SU-DHL-6 (cell line): ENCODE results near the gene ERCC5.

Source experiments
- EZH2phosphoT487 ChIP-seq: fragments of 200-600 bp; sonication (generic), shearing (Covaris generic); conservative IDR thresholded peaks from 2 replicates; pipeline ENCODE4 v1.6.1; 2018; ENCODE audit warnings: mild to moderate bottlenecking, antibody characterized with exemption, low read length, moderate library complexity, mixed read lengths
- TF ChIP-seq, protein P1 (sequence below): fragments of 200-600 bp; sonication (generic); IDR thresholded peaks from one replicate; pipeline ENCODE4 v1.5.1; 2017; ENCODE audit warnings: antibody characterized with exemption, mild to moderate bottlenecking, low read length, moderate library complexity; ENCODE audit not compliant: insufficient read depth, poor library complexity, severe bottlenecking

DNA sequence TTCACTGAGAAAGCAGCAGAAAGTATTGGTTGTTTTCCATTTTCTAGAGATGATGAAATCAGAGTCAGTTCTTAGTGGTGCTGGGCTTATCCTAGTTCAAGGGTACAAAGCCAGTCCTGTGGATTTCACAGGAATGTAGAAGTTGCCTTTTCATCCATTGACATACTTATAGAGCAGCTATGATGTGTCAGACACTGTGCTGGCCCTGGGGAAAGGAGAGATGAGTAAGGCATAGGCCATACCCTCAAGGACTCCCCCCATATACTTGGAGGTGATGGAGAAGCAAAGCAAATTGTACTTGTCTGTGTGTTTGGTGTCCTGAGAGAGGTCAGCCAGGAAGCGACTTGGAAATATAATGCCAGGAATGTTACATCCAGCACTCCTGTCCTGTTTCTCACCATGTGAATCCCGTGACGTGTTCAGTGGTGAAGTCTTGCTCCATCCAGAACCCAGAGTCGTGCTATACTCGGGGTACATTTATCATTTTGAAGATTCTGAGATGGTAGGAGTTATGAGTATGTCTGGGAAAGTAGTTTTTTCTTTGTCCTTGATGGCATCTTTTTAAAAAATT is 22.6 kb downstream of the ERCC5 start:
- TF ChIP-seq, protein P1, sequence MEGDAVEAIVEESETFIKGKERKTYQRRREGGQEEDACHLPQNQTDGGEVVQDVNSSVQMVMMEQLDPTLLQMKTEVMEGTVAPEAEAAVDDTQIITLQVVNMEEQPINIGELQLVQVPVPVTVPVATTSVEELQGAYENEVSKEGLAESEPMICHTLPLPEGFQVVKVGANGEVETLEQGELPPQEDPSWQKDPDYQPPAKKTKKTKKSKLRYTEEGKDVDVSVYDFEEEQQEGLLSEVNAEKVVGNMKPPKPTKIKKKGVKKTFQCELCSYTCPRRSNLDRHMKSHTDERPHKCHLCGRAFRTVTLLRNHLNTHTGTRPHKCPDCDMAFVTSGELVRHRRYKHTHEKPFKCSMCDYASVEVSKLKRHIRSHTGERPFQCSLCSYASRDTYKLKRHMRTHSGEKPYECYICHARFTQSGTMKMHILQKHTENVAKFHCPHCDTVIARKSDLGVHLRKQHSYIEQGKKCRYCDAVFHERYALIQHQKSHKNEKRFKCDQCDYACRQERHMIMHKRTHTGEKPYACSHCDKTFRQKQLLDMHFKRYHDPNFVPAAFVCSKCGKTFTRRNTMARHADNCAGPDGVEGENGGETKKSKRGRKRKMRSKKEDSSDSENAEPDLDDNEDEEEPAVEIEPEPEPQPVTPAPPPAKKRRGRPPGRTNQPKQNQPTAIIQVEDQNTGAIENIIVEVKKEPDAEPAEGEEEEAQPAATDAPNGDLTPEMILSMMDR = no peak
- TF ChIP-seq EZH2phosphoT487 = no peak
